ENCODE measurements around the gene COL11A1.

DNA sequence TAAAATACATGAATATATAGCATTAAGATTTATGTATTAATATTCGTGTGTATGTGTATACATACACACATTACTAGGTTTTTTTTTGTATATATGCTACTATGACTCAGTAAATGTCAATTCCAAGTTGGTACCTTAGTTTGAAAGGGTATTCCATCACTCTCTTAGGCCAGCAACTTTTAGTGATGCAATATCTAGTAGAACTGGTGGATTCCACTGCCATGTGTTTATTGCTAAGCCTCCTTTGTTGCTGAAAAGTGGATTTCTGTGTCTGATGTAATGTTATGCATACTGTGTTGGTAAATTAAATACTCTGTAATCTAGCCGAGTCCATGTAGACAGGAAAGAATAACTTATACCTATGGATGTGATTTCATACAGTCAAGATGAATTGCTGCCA, 16.9 kb upstream of the COL11A1 start:
- TF ChIP-seq EZH2 (IDR thresholded peaks at IDR 0.05; ENCODE audit: insufficient read depth, low read length) (no peak), CTCF (IDR thresholded peaks at IDR 0.05; ENCODE audit: insufficient read depth, low read depth, low read length) (no peak)

Data from astrocyte (in vitro differentiated cells and primary cell).